ENCODE measurements around the gene DYNLL2.
A peak's percentile ranks its signal among the peaks of the same experiment; 100 is the strongest.

DYNLL2 gene

DNA sequence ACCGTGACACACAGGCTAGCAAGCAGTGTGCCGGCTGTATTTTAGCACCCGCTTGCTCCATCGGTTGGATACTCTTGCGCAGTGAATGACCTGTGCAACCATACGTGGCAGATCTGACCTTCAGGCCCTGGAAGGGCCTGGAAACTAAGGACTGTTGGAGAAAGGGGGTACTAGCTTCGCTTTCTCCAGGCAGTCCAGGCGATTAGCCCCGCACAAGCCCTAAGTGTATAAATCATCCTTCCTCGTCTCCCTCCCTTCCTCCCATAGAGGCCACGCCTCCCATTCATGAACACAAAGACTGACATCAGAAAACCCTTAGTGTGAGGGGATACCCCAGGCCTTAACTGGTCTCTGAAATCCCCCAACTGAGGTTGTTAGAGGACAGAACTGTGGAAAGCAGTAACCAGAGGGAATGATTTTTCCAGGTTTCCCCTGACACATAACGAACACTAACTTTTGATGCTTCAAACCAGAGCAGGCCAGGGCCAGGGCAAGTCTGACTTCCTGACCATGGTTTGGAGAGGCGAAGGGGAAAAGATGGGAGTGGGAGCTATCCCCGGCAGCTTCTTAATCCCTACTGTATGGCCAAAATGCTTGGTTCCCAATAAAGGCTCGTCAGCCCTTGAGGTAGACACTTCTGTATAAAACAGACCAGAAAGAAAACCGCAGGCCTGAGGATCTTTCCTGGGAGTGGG, 1.4 kb upstream of the DYNLL2 start:
- H3K27ac Mint-ChIP-seq: peak overlapping the region; percentile 97 to 100 (median 98)
- TF ChIP-seq, protein P1, sequence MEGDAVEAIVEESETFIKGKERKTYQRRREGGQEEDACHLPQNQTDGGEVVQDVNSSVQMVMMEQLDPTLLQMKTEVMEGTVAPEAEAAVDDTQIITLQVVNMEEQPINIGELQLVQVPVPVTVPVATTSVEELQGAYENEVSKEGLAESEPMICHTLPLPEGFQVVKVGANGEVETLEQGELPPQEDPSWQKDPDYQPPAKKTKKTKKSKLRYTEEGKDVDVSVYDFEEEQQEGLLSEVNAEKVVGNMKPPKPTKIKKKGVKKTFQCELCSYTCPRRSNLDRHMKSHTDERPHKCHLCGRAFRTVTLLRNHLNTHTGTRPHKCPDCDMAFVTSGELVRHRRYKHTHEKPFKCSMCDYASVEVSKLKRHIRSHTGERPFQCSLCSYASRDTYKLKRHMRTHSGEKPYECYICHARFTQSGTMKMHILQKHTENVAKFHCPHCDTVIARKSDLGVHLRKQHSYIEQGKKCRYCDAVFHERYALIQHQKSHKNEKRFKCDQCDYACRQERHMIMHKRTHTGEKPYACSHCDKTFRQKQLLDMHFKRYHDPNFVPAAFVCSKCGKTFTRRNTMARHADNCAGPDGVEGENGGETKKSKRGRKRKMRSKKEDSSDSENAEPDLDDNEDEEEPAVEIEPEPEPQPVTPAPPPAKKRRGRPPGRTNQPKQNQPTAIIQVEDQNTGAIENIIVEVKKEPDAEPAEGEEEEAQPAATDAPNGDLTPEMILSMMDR (IDR thresholded peaks at IDR 0.05; ENCODE audit: unreplicated experiment in 3 of 3): no peak
- H3K9me3 Mint-ChIP-seq: no peaks in the 10 kb centered on the region
- peaks cover 8% of the 10 kb centered on the region for H3K36me3 Mint-ChIP-seq (ENCODE audit: low read depth)
- peaks cover 7% of the 10 kb centered on the region for H3K27me3 Mint-ChIP-seq (ENCODE audit: low read depth)
- H3K4me3 Mint-ChIP-seq: peak overlapping the region; percentile 77 to 85 (median 83)
- peaks cover 41% of the 10 kb centered on the region for H3K4me1 Mint-ChIP-seq

DNA sequence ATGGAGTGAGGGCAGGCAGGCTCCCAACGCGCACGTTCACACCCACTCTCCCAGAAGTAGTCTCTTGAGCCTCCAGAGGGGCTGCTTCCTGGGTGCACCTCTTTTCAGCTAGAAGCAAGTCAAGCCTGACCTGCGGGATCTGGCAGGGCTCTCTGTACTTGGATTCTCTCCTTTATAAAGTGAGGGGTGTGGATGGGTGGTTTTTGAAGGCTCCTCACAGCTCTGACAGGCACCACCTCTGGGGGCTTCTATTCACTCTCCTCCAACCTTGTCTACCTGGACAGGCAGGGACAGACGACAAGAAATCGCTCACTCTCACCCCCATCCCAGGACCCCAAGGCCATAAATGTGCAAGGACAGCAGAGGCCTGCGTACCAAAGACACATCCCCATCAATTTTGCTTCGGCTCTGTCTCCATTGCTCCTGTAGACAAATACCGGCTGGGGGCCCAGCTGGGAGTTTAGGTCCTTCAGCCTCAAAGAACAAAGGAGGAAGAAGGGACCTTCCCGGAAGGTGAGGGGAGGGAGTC, 814 bp upstream of the DYNLL2 start:
- Mint-ChIP-seq H3K4me1 (peaks cover 48% of the 10 kb centered on the region), H3K4me3 (peak overlapping the region; percentile 77 to 85 (median 83)), H3K36me3 (ENCODE audit: low read depth) (peaks cover 14% of the 10 kb centered on the region), H3K9me3 (no peaks in the 10 kb centered on the region), H3K27ac (peak overlapping the region; percentile 98 to 100 (median 99)), H3K27me3 (ENCODE audit: low read depth) (peaks cover 7% of the 10 kb centered on the region)
- TF ChIP-seq, protein P1 (IDR thresholded peaks at IDR 0.05; ENCODE audit: unreplicated experiment in 3 of 3): no peak

DNA sequence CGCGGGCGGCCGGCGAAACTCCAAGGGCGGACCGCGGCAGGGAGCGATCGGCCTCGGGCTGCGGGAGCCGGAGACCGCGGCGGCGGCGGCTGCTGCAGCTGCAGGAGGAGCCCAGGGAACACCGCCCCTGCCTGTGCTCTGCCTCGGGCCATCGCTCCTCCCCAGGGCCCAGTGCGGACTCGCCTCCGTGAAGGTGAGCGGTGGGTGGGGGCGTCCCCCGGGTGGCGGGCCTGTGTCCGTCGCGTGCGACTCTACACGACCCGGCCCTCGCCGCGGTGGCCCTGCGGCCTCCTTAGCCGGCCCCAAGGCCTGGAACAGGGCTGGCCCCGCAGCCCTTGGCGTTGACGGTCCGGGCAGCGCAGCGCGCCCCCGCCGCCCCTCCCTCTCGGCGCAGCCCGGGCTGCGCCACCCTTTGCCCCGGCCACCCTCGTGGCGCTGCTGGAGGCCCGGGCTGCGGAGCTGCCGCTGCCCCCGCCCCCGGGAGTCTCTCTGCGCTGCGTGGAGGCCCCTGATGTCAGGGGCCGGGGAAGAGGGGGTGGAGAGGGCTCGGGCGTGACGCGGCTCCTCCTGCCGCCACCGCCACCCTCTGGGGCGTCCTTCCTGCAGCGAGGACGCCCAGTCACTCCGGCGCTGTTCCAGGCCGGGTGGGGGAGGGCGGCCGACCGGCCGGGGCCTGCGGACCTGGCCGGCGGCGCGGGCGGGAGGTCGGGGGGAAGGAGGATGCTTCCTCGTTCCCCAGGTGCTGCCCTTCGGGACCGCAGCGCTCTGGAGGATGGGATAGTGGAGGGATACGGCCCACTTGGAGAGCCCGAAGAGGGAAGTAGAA, 485 bp downstream of the DYNLL2 start:
- peaks cover 61% of the 10 kb centered on the region for H3K4me1 Mint-ChIP-seq
- peak overlapping the region; percentile 89 to 92 (median 89) for H3K4me3 Mint-ChIP-seq
- peak overlapping the region in 2 of 3 experiments; percentile 35 to 74 for H3K27ac Mint-ChIP-seq
- H3K27me3 Mint-ChIP-seq (ENCODE audit: low read depth): peaks cover 4% of the 10 kb centered on the region
- TF ChIP-seq, protein P1 (IDR thresholded peaks at IDR 0.05; ENCODE audit: unreplicated experiment in 3 of 3): no peak
- H3K9me3 Mint-ChIP-seq: no peaks in the 10 kb centered on the region
- H3K36me3 Mint-ChIP-seq (ENCODE audit: low read depth): peaks cover 27% of the 10 kb centered on the region

DNA sequence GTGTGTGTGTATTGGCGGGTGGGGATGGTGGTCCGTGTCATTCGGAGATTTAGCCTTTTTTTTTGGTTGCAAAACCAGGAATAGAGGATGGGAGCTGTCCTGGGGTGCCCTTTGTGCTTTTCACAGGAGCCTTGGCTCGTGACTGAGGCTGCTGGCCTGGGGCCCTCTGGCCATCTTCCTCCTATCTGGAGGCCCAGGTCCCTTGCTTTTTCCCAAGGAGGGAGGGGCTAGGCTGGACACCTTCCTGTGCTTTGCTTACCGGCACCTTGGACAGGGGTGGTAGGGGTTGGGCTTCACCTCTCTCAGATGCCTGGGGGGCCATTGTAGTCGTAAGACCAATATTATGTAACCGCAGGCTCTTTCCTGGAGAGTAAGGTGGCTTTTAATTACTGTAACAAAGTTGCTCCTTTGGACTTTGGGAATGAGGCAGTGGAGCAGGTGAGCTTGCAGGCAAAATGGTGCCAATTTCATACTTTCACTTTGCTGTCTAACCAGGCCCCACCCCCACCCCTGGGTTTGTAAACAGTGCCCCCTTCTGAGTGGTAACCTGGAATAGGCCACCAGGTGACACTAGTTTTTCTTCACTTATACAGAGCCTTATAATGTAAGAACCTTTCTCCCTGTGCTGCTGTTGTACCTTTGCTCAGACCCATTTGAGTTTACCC, 1.2 kb downstream of the DYNLL2 start:
- TF ChIP-seq, protein P1 (IDR thresholded peaks at IDR 0.05; ENCODE audit: unreplicated experiment in 3 of 3): peak in 1 of 3 experiments; percentile 11
- H3K4me3 Mint-ChIP-seq: peak overlapping the region; percentile 89 to 92 (median 89)

DNA sequence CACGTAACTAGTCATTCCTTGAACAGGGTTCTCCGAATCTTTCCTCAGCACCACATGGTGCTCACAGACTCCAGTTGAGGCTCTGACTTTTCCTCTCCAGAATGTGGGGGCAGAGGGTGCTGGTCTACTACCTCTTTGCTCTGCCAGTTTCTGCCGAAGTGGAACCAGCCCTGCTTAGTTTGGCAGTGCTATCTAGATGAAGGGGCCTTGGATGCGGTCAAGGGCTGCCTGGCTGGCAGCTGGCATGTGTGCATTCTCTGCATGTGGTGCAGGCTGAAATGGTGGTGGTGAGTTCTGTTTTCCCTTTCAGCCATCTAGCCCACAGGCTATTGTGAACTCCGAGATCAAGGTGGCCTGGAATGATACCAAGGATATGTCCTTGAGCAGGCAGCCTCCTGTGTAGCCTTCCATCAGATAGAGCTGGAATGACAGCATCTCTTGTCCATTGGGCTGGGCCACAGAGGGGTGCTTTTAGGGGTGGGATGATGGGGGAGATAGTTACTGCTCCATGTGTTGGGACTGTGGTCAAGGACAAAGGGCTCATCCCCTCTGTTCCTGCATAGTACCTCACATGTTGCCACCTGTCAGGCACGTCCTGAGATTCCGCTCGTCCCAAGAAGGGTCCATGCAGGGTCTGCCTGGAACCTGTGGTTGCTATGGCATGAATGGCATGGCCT, 2.0 kb downstream of the DYNLL2 start:
- no peaks in the 10 kb centered on the region for H3K27me3 Mint-ChIP-seq (ENCODE audit: low read depth)
- H3K4me3 Mint-ChIP-seq: peak overlapping the region; percentile 89 to 92 (median 89)
- H3K27ac Mint-ChIP-seq: peak overlapping the region; percentile 34 to 74 (median 67)
- TF ChIP-seq, protein P1 (IDR thresholded peaks at IDR 0.05; ENCODE audit: unreplicated experiment in 3 of 3): peak in 1 of 3 experiments; percentile 2
- H3K4me1 Mint-ChIP-seq: peaks cover 66% of the 10 kb centered on the region
- H3K9me3 Mint-ChIP-seq: no peaks in the 10 kb centered on the region
- peaks cover 42% of the 10 kb centered on the region for H3K36me3 Mint-ChIP-seq (ENCODE audit: low read depth)

More for the DNA sequence above, 1.2 kb downstream of the DYNLL2 start:
- Mint-ChIP-seq H3K27ac (peak overlapping the region; percentile 34 to 74 (median 67)), H3K36me3 (ENCODE audit: low read depth) (peaks cover 35% of the 10 kb centered on the region), H3K27me3 (ENCODE audit: low read depth) (no peaks in the 10 kb centered on the region), H3K4me1 (peaks cover 66% of the 10 kb centered on the region), H3K9me3 (no peaks in the 10 kb centered on the region)
